ENCODE results near the gene WDR48.

WDR48 gene

GRCh38 chr3:39102504-39103323, 50.9 kb downstream of the WDR48 start:
- DNase-seq: no peak

- no peak for DNase-seq
Measured at GRCh38 chr3:39103324-39103693, 51.5 kb downstream of the WDR48 start.

GRCh38 chr3:39103791-39104552, 52.2 kb downstream of the WDR48 start:
- no peak for DNase-seq

- DNase-seq: peak in 2 of 3 experiments; percentile 25 to 70
Measured at GRCh38 chr3:39104961-39105686, 53.3 kb downstream of the WDR48 start.

- no peak for DNase-seq
Measured at GRCh38 chr3:39105687-39106063, 53.9 kb downstream of the WDR48 start.

GRCh38 chr3:39106281-39106811, 54.5 kb downstream of the WDR48 start:
- DNase-seq: no peak

DNA sequence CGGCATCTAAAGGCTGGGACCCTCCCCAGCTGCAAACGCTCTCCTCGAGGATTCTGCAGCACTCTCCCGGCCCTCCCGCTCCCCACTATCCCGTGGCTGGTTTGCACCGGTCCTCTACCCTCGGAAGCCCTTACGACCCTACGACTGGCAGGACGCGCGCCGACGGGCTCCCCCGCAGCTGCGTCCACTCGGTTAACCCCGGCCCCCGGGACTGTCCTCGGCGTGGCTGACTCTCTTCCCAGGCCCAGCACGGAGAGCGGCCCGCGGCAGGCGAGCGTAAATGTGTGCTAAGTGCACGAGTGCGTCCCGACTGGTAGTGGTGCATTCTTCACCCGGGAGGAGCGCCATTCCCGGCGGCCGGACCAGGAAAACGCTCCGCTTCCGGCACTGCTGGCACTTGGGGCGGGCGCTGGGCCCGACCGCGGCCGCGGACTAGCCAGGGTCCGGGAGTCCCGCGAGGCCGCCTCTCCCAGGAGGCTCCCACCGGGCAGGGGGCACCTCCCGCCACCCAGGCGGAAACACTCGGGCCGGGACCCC, 55.1 kb downstream of the WDR48 start:
- DNase-seq: peak in 2 of 3 experiments; percentile 35 to 57

- DNase-seq: peak; percentile 73 to 88 (median 79)
Measured at GRCh38 chr3:39107388-39108199, 55.8 kb downstream of the WDR48 start, which contains the start of the genes GORASP1 and TTC21A. Gene GORASP1 (minus strand): TSS chr3:39107627. CDS start chr3:39107541, 86 bp downstream. Gene TTC21A (plus strand): TSS chr3:39107680. CDS start chr3:39107838, 158 bp downstream.

DNA sequence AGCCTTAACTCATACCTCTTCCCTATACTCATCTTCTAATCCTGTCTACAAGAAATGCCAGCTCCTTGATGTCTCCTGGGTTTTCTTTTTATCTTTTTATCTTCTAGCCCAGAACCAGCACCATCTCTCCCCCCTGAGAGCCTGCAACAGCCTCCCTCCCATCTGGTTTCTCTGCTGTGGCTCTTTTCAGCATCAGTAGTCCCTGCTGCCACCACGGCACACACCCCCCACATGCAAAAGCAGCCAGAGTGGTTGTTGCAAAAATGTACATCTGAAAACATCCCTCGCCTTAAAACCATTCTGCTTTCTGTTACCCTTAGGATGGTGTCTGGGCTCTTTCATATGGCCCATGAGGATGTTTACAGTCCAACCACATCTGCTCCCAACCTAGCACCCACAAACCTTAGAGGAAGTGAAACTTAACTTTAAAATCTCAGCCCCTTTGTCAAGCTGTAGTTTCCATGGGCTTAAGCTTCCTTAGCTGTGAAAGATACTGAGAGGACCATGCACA, 56.4 kb downstream of the WDR48 start:
- no peak for DNase-seq

- DNase-seq: no peak
Measured at GRCh38 chr3:39109086-39109485, 57.3 kb downstream of the WDR48 start.

DNA sequence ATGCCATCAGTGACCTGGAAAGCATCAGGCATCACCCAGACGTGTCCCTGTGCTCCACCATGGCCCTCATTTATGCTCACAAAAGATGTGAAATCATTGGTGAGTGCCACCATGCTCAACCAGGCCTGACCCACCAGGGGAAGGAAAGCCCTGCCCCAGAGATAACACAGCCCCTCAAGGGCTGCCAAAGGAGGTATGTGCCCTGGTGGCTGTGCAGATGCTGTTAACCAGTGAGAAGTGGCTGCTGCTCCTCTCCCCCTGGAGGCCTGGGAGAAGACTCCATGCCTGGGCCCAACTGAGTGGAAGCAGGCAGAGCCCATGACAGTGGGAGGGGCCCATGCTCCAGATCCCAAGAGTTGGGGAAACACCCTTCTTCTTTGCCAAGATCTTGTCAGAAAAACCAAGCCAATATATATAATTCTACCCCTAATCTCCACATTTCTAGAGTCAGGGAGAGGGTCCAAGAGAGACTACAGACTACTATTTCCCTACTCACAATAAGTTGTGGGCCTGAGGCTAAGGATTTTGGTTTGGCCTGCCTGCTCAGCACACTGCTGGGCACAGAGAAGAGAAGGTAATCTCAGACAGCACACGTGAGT, 58.3 kb downstream of the WDR48 start:
- DNase-seq: no peak

- DNase-seq: no peak
Measured at GRCh38 chr3:39112113-39112512, 60.3 kb downstream of the WDR48 start.

GRCh38 chr3:39112535-39112934, 60.7 kb downstream of the WDR48 start:
- DNase-seq: no peak

DNA sequence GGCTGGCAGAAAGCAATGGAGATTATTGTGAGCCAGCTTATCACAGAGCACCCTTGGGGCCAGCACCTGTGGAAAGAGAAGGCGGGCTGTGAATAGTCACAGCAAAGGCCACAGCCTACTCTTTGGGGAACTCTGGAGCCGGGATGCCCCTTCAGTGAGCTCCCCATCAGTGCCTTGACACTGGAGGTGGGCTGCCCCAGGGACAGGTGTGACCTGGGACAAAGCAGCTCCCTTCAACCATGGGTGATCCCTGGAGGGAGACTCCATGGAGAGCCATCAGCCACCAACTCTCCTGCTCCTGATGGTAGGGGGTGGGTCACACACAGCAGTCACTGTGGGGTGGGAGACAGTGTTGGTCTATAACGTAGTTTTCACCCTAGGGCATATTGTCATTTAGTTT, 61.5 kb downstream of the WDR48 start:
- no peak for DNase-seq

GRCh38 chr3:39114456-39114855, 62.6 kb downstream of the WDR48 start:
- DNase-seq: no peak

DNA sequence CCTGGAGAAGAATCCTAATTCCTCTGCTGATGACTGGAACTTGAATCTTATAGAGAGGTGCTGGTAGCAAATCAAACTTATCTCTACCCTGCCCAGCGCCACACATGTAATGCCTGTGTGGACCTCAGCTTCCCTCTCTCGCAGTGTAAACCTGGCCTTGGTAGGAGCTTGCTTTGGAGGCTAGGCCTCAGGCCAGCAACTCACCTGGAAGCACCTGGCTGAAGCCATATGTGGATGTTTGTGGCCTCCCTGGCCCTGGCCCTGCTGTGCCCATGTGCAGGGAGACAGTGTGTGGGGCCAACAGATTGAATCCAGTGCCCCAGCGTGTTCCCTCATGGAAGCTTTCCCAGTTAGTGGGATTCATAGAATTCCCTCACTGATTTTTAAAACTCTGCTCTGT, 64.1 kb downstream of the WDR48 start:
- DNase-seq: no peak

GRCh38 chr3:39118079-39118478, 66.3 kb downstream of the WDR48 start:
- DNase-seq: no peak

DNA sequence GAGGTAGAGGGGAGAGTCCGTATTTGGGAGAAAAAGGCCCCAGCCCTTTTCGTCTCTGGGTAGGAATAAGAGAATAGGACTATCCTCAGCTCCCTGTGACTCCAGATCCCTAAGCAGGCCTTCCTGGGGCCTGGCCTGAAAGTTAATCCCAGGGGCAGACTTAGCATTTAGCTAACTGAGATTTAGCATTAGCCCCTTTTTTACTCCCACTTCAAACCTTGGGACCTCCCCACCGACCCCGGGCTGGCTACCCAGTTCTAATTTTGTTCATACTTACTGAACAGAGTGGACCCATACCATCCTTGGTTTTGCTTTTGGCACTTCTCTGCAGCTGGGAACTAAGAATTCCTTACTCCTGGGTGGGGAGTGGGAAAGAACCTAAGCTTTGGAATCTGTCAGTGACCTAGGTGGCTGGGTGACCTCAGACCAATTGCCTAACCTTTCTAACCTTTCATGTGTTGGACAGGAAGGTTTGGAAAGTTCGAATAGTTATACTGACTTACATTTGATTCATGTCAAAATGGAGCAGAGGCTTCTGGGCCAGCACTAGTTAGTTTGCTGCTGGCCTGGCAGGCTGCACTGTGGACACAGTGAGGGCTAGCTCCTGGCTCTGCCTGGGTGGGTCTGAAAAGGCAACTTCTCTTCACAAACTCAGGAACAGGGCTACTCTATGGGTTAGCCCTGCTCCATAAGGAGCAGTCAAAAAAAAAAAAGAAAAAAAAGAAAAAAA, 67.3 kb downstream of the WDR48 start:
- no peak for DNase-seq

DNA sequence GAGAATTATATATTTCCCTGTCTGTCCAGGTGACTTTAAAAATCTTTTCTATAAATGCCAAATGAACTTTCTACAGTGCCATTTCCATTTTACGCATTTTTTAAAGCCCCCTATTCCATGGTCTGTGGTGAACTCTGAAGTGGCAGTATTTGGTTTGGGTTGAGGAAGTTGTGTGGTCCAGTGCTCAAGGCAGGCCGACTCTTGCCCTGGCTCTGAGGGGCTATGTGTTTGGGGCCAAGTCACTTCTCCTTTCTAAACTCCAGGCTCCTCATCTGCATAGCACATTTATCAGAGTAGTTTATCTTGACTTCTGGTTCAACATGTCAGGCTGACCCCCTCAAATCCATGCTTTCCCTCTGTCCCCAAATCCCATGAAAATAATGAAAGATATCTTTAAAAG, 69.8 kb downstream of the WDR48 start:
- no peak for DNase-seq

DNA sequence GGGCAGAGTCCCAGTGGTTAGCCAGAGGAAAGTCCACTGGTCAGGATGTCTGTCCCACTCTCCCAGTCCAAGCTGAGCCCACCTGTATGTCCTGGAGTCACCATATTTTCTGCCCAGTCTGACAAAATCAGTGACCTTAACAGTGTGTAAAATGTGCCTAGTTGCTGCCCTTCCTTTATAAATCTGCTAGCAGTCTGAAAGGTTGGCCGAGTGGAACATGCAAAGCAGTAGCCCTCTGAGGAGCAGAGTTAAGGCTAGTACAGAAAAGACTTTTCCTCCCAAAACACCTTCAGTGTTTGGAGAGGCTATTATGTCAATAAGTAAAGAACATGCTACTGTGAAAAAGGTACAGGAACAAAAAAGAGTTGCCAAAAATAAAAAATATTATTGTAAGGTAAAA, 71.0 kb downstream of the WDR48 start:
- DNase-seq: no peak
